GM18870 (cell line): ENCODE measurements around the gene DGKA.
"Not testable (repeated sequence)": the region's sequence is repeated elsewhere in the genome, so short reads cannot be mapped to it uniquely, and the experiment has no call there.

ENCODE experiments used
- ATAC-seq: cut with Tn5 transposase; IDR thresholded peaks from one replicate; pipeline ENCODE4 v1.9.1; 2021; ENCODE audit warnings: moderate library complexity; ENCODE audit not compliant: unreplicated experiment

The DGKA gene

GRCh38 chr12:55966408-55967281 lies 35.7 kb downstream of the DGKA start, which contains the start of gene CDK2:
TSS of gene CDK2 (plus strand) at chr12:55966830. CDS start at chr12:55967009, 179 bp downstream.
- peak; percentile 74 for ATAC-seq

- no peak for ATAC-seq
Observed at GRCh38 chr12:55969356-55969755, 38.4 kb downstream of the DGKA start.

GRCh38 chr12:55970775-55971174 lies 39.8 kb downstream of the DGKA start:
- no peak for ATAC-seq

- ATAC-seq = no peak
Observed at GRCh38 chr12:55972042-55972441, 41.1 kb downstream of the DGKA start.

GRCh38 chr12:55972456-55972855 lies 41.5 kb downstream of the DGKA start:
- ATAC-seq = no peak

- no peak for ATAC-seq
Observed at GRCh38 chr12:55972911-55973598, 42.1 kb downstream of the DGKA start.

GRCh38 chr12:55973599-55974307 lies 42.8 kb downstream of the DGKA start, which contains the start of gene RAB5B:
TSS of gene RAB5B (plus strand) at chr12:55974078. CDS start at chr12:55986961, 12,883 bp downstream.
- ATAC-seq = peak; percentile 94

GRCh38 chr12:55974308-55974730 lies 43.4 kb downstream of the DGKA start:
- no peak for ATAC-seq

- no peak for ATAC-seq
Observed at GRCh38 chr12:55978393-55978792, 47.4 kb downstream of the DGKA start.

GRCh38 chr12:55979069-55979468 lies 48.1 kb downstream of the DGKA start:
- no peak for ATAC-seq

- ATAC-seq = not testable (repeated sequence)
Observed at GRCh38 chr12:55981882-55982281, 50.9 kb downstream of the DGKA start.

- peak; percentile 75 for ATAC-seq
Observed at GRCh38 chr12:55982319-55982936, 51.5 kb downstream of the DGKA start.

- no peak for ATAC-seq
Observed at GRCh38 chr12:55983232-55983842, 52.4 kb downstream of the DGKA start.

GRCh38 chr12:55984861-55985260 lies 53.9 kb downstream of the DGKA start:
- ATAC-seq = no peak

GRCh38 chr12:55985341-55985740 lies 54.4 kb downstream of the DGKA start:
- no peak for ATAC-seq

- not testable (repeated sequence) for ATAC-seq
Observed at GRCh38 chr12:55985976-55986375, 55.0 kb downstream of the DGKA start.

GRCh38 chr12:55991110-55991509 lies 60.1 kb downstream of the DGKA start:
- no peak for ATAC-seq

- no peak for ATAC-seq
Observed at GRCh38 chr12:55993230-55993853, 62.4 kb downstream of the DGKA start.

GRCh38 chr12:55995366-55995765 lies 64.4 kb downstream of the DGKA start:
- ATAC-seq = no peak

- no peak for ATAC-seq
Observed at GRCh38 chr12:55996201-55996714, 65.3 kb downstream of the DGKA start.
